GM12891 (cell line): ENCODE measurements around the gene CMPK1.

Source experiments
- POLR2A ChIP-seq: IDR thresholded peaks from 2 replicates; pipeline ENCODE4 v1.6.1; 2011; ENCODE audit warnings: low read depth, low read length, control low read depth
- POLR2AphosphoS5 ChIP-seq: IDR thresholded peaks from 2 replicates; pipeline ENCODE4 v1.6.1; 2011; ENCODE audit warnings: low read depth, low read length, control low read depth
- TAF1 ChIP-seq: IDR thresholded peaks from 2 replicates; pipeline ENCODE4 v1.6.1; 2011; ENCODE audit warnings: low read depth, low read length, control low read depth

DNA sequence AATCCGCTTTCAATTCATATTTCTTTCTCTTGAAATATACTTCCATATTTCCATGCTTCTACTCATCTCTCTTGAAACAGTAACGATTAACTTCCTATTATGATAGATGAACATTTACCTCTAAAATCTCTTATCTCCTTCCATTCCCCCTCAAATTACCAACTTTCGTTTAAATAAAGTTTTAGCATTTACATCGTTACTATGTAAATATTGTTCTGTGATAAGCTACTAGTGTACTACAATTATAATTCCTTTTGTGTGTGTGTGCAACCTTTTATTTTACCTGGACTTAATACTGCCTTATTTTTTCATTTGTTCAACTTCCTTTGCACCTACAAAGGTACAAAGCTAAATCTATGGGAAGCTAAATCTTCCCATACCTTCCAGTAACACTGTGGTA lies 87.0 kb downstream of the CMPK1 start:
- TF ChIP-seq POLR2A (no peak), POLR2AphosphoS5 (no peak), TAF1 (no peak)
